ENCODE results near the gene ITSN1. TPM values are rescaled to one million over a fixed set of nuclear protein-coding genes. Genes with fewer than 3 reads are reported as not detected.

The ITSN1 gene
- total and polyA plus RNA-seq, 2 experiments from 2014 or later = 77.9 to 95.7 TPM

DNA sequence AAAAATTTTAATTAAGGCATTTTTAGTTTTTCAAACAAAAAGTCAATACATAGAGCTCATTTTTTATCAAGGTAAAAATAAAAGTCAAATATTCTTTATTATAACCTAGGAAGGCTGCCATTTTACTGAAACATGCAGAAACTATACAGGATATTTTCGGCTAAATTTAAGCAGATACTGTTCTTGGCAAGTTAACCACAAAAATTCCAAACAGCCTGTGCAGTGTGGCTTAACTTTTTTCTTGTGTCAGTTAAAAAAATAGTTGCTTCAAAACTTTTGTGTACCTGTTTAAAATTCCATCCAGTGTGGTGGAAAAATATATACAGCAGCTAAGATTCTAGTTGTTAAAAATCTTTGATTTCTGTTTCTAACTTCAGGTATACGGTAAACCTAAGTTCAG lies 138.3 kb downstream of the ITSN1 start (continued):
- TF ChIP-seq, protein P1, sequence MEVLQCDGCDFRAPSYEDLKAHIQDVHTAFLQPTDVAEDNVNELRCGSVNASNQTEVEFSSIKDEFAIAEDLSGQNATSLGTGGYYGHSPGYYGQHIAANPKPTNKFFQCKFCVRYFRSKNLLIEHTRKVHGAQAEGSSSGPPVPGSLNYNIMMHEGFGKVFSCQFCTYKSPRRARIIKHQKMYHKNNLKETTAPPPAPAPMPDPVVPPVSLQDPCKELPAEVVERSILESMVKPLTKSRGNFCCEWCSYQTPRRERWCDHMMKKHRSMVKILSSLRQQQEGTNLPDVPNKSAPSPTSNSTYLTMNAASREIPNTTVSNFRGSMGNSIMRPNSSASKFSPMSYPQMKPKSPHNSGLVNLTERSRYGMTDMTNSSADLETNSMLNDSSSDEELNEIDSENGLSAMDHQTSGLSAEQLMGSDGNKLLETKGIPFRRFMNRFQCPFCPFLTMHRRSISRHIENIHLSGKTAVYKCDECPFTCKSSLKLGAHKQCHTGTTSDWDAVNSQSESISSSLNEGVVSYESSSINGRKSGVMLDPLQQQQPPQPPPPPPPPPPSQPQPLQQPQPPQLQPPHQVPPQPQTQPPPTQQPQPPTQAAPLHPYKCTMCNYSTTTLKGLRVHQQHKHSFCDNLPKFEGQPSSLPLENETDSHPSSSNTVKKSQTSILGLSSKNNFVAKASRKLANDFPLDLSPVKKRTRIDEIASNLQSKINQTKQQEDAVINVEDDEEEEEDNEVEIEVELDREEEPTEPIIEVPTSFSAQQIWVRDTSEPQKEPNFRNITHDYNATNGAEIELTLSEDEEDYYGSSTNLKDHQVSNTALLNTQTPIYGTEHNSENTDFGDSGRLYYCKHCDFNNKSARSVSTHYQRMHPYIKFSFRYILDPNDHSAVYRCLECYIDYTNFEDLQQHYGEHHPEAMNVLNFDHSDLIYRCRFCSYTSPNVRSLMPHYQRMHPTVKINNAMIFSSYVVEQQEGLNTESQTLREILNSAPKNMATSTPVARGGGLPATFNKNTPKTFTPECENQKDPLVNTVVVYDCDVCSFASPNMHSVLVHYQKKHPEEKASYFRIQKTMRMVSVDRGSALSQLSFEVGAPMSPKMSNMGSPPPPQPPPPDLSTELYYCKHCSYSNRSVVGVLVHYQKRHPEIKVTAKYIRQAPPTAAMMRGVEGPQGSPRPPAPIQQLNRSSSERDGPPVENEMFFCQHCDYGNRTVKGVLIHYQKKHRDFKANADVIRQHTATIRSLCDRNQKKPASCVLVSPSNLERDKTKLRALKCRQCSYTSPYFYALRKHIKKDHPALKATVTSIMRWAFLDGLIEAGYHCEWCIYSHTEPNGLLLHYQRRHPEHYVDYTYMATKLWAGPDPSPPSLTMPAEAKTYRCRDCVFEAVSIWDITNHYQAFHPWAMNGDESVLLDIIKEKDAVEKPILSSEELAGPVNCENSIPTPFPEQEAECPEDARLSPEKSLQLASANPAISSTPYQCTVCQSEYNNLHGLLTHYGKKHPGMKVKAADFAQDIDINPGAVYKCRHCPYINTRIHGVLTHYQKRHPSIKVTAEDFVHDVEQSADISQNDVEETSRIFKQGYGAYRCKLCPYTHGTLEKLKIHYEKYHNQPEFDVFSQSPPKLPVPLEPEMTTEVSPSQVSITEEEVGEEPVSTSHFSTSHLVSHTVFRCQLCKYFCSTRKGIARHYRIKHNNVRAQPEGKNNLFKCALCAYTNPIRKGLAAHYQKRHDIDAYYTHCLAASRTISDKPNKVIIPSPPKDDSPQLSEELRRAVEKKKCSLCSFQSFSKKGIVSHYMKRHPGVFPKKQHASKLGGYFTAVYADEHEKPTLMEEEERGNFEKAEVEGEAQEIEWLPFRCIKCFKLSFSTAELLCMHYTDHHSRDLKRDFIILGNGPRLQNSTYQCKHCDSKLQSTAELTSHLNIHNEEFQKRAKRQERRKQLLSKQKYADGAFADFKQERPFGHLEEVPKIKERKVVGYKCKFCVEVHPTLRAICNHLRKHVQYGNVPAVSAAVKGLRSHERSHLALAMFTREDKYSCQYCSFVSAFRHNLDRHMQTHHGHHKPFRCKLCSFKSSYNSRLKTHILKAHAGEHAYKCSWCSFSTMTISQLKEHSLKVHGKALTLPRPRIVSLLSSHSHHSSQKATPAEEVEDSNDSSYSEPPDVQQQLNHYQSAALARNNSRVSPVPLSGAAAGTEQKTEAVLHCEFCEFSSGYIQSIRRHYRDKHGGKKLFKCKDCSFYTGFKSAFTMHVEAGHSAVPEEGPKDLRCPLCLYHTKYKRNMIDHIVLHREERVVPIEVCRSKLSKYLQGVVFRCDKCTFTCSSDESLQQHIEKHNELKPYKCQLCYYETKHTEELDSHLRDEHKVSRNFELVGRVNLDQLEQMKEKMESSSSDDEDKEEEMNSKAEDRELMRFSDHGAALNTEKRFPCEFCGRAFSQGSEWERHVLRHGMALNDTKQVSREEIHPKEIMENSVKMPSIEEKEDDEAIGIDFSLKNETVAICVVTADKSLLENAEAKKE (CRISPR knock-in tag; IDR thresholded peaks at IDR 0.05) = no peak
- no peak for TF ChIP-seq REST (IDR thresholded peaks at IDR 0.05; ENCODE audit: unreplicated experiment)
- TF ChIP-seq ZNF114 (CRISPR knock-in tag; IDR thresholded peaks at IDR 0.05) = no peak
- TF ChIP-seq EZH2 (IDR thresholded peaks at IDR 0.05; ENCODE audit: low read depth, unreplicated experiment) = no peak

DNA sequence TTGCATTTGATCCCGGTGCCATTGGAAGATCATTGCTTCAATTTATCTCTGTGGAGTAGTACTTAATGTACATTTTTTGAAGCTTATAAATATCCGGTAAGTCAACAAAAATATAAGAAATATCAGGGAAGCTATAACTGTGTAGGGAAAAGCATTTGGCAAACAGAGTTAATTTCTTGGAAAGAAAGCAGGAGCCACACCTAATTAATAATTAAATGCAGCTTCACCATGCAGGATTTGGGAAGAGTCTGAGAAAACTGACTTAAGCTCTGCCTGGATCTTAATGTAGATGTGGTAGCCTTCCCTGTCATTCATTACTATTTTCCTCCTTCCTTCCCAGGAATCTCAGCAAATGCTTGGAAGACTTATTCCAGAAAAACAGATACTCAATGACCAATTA lies 138.8 kb downstream of the ITSN1 start:
- H3K27me3 ChIP-seq (ENCODE audit: insufficient read depth) = no peaks in the 10 kb centered on the region
- H2AFZ ChIP-seq = no peak overlapping the region
- H3K4me3 ChIP-seq = no peak overlapping the region
- H3K79me2 ChIP-seq (replicated peaks; ENCODE audit: insufficient read depth) = no peaks in the 10 kb centered on the region
- no peaks in the 10 kb centered on the region for H3K4me1 Mint-ChIP-seq
- no peak overlapping the region for H3K27ac ChIP-seq (ENCODE audit: low read depth)
- ATAC-seq = no peak
- no peaks in the 10 kb centered on the region for H3K27me3 Mint-ChIP-seq (ENCODE audit: insufficient read depth, low read depth, poor library complexity)
- H3K4me2 ChIP-seq = no peak overlapping the region
- no peaks in the 10 kb centered on the region for H3K9me2 ChIP-seq (ENCODE audit: insufficient read depth)
- no peak for DNase-seq (ENCODE audit: low spot score)
- H3K4me3 Mint-ChIP-seq = no peak overlapping the region
- no peak overlapping the region for H3K27ac Mint-ChIP-seq
- peaks cover 4% of the 10 kb centered on the region; the same call in 1 of the 2 replicates for H3K36me3 ChIP-seq (ENCODE audit: insufficient read depth)
- peaks cover 5% of the 10 kb centered on the region; the same call in 2 of the 3 replicates for H3K9me3 Mint-ChIP-seq
- no peaks in the 10 kb centered on the region for H3F3A ChIP-seq (replicated peaks; ENCODE audit: low read depth)
- H3K36me3 Mint-ChIP-seq (ENCODE audit: low read depth) = peaks cover 65% of the 10 kb centered on the region
- no peaks in the 10 kb centered on the region for H3K4me1 ChIP-seq (ENCODE audit: insufficient read depth)
- no peaks in the 10 kb centered on the region for H4K20me1 ChIP-seq (replicated peaks; ENCODE audit: insufficient read depth)
- TF ChIP-seq ETS1 (IDR thresholded peaks at IDR 0.05) (no peak), EZH2phosphoT487 (IDR thresholded peaks at IDR 0.05; ENCODE audit: unreplicated experiment) (no peak), EZH2 (IDR thresholded peaks at IDR 0.05; ENCODE audit: low read depth, unreplicated experiment) (no peak), CREB1 (CRISPR knock-in tag; IDR thresholded peaks at IDR 0.05; ENCODE audit: low read depth) (no peak), NANOG (IDR thresholded peaks at IDR 0.05; ENCODE audit: borderline replicate concordance) (no peak), ZNF114 (CRISPR knock-in tag; IDR thresholded peaks at IDR 0.05) (no peak)
- TF ChIP-seq, protein P2, sequence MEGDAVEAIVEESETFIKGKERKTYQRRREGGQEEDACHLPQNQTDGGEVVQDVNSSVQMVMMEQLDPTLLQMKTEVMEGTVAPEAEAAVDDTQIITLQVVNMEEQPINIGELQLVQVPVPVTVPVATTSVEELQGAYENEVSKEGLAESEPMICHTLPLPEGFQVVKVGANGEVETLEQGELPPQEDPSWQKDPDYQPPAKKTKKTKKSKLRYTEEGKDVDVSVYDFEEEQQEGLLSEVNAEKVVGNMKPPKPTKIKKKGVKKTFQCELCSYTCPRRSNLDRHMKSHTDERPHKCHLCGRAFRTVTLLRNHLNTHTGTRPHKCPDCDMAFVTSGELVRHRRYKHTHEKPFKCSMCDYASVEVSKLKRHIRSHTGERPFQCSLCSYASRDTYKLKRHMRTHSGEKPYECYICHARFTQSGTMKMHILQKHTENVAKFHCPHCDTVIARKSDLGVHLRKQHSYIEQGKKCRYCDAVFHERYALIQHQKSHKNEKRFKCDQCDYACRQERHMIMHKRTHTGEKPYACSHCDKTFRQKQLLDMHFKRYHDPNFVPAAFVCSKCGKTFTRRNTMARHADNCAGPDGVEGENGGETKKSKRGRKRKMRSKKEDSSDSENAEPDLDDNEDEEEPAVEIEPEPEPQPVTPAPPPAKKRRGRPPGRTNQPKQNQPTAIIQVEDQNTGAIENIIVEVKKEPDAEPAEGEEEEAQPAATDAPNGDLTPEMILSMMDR (conservative IDR thresholded peaks at IDR 0.05; ENCODE audit: low read depth in 2 of 2) = no peak
